Thymus (tissue), 11 donors: ENCODE data around the gene DUSP6. TPM values are rescaled to one million over a fixed set of nuclear protein-coding genes. Genes with fewer than 3 reads are reported as not detected.

Experiments used
- DNase-seq, 9 donors: peaks; one replicate each; pipeline ENCODE4 v3.0.0-alpha.2; 2013; ENCODE audit warnings: low spot score in 9 of 9, low read depth in 6 of 9, missing footprints in 1 of 9
- H3K27ac ChIP-seq, 2 donors: one replicate each; pipeline ENCODE4 v1.5.1; 2013; ENCODE audit warnings: control low read depth in 1 of 2, low read depth in 1 of 2, low read length in 1 of 2, mild to moderate bottlenecking in 1 of 2, moderate library complexity in 1 of 2
- H3K27me3 ChIP-seq, 2 donors: one replicate each; pipeline ENCODE4 v1.5.1; 2013; ENCODE audit warnings: low read length in 1 of 2; ENCODE audit not compliant: control insufficient read depth in 2 of 2, insufficient read depth in 1 of 2
- H3K36me3 ChIP-seq, 2 donors: one replicate each; pipeline ENCODE4 v1.5.1; 2013; ENCODE audit warnings: low read length in 1 of 2, mild to moderate bottlenecking in 1 of 2, moderate library complexity in 1 of 2; ENCODE audit not compliant: control insufficient read depth in 2 of 2, insufficient read depth in 2 of 2
- H3K4me1 ChIP-seq, 2 donors: one replicate each; pipeline ENCODE4 v1.5.1; 2013; ENCODE audit warnings: low read length in 2 of 2; ENCODE audit not compliant: control insufficient read depth in 2 of 2, insufficient read depth in 2 of 2
- H3K4me3 ChIP-seq, 2 donors: one replicate each; pipeline ENCODE4 v1.5.1; 2013; ENCODE audit warnings: low read length in 2 of 2, control low read depth in 1 of 2, mild to moderate bottlenecking in 1 of 2
- H3K9me3 ChIP-seq, 2 donors: one replicate each; pipeline ENCODE4 v1.5.1; 2013; ENCODE audit warnings: low read length in 1 of 2, mild to moderate bottlenecking in 1 of 2; ENCODE audit not compliant: control insufficient read depth in 2 of 2, insufficient read depth in 1 of 2
- WGBS: extraction: QIAGEN DNeasy Blood & Tissue Kit; methylation state at CpG from one replicate; pipeline ENCODE4 v1.1.7; 2013; 5-methylcytosine and 5-hydroxymethylcytosine counted together
- polyA plus RNA-seq: library from polyadenylated mRNA; stranded (reverse); fragments of 200-250 nt; gene quantifications from one replicate; pipeline ENCODE4 v1.2.3, GENCODE V29; 2013
- total RNA-seq: library from RNA; stranded (reverse); fragments of 120-200 nt; gene quantifications from one replicate; pipeline ENCODE4 v1.2.4, GENCODE V29; 2013
- donor health status: healthy.

DUSP6 gene
- total and polyA plus RNA-seq, 2 donors: 33.5 to 45.0 TPM

GRCh38 chr12:89299931-89300330 lies 52.4 kb downstream of the DUSP6 start:
- Histone ChIP-seq H3K4me1 (no peaks in the 10 kb centered on the region), H3K27me3 (no peaks in the 10 kb centered on the region), H3K27ac (no peak overlapping the region), H3K9me3 (no peaks in the 10 kb centered on the region), H3K36me3 (no peaks in the 10 kb centered on the region), H3K4me3 (no peak overlapping the region)
- WGBS: 96% methylated on average over 2 of the region's 2 CpGs
- no peak for DNase-seq

- H3K27me3 ChIP-seq: no peaks in the 10 kb centered on the region
- no peaks in the 10 kb centered on the region for H3K4me1 ChIP-seq
- no peaks in the 10 kb centered on the region for H3K36me3 ChIP-seq
- DNase-seq: no peak
- no peak overlapping the region for H3K27ac ChIP-seq
- no peak overlapping the region for H3K4me3 ChIP-seq
- no peaks in the 10 kb centered on the region for H3K9me3 ChIP-seq
These were observed 52.9 kb downstream of the DUSP6 start for GRCh38 chr12:89299417-89299816.

Other genes with a start within 250 kb of the DUSP6 start
- 1.3 TPM for gene GALNT4, start 172.3 kb upstream of the DUSP6 start, total RNA-seq
- 2.9 TPM for gene GALNT4, start 172.3 kb upstream of the DUSP6 start, polyA plus RNA-seq
- 17.1 TPM for gene POC1B, start 173.5 kb upstream of the DUSP6 start, total RNA-seq
- 12.2 TPM for gene POC1B, start 173.5 kb upstream of the DUSP6 start, polyA plus RNA-seq